22Rv1 (cell line): Measurements from ENCODE around the gene ICAM4.

Experiments
- ZFX ChIP-seq: fragments of 450-650 bp; IDR thresholded peaks from 2 replicates; pipeline ENCODE4 v1.6.1; 2017; ENCODE audit warnings: antibody characterized with exemption, borderline replicate concordance
- TF ChIP-seq, protein P1 (sequence below): fragments of 450-650 bp; IDR thresholded peaks from 2 replicates; pipeline ENCODE4 v1.5.1; 2017; ENCODE audit warnings: mild to moderate bottlenecking

DNA sequence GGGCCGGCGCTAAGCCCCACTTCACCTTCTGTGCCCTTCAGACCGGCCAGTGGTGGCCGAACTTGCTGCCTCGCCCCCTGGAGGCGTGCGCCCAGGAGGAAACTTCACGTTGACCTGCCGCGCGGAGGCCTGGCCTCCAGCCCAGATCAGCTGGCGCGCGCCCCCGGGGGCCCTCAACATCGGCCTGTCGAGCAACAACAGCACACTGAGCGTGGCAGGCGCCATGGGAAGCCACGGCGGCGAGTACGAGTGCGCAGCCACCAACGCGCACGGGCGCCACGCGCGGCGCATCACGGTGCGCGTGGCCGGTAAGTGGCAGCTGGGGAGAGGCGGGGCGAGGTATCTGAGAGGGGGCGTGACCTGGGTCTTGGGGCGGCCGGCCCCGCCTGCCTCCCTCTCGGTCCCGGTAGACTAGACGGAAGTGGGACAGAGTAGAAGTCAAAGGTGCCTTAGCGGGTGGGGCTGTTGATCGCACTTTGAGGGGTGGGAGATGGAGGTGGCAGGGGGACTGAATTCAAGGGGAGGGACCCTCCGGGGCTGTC lies 8.6 kb downstream of the ICAM4 start:
- TF ChIP-seq, protein P1, sequence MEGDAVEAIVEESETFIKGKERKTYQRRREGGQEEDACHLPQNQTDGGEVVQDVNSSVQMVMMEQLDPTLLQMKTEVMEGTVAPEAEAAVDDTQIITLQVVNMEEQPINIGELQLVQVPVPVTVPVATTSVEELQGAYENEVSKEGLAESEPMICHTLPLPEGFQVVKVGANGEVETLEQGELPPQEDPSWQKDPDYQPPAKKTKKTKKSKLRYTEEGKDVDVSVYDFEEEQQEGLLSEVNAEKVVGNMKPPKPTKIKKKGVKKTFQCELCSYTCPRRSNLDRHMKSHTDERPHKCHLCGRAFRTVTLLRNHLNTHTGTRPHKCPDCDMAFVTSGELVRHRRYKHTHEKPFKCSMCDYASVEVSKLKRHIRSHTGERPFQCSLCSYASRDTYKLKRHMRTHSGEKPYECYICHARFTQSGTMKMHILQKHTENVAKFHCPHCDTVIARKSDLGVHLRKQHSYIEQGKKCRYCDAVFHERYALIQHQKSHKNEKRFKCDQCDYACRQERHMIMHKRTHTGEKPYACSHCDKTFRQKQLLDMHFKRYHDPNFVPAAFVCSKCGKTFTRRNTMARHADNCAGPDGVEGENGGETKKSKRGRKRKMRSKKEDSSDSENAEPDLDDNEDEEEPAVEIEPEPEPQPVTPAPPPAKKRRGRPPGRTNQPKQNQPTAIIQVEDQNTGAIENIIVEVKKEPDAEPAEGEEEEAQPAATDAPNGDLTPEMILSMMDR, result no peak
- no peak for TF ChIP-seq ZFX
